GM19452 (cell line): ENCODE results near the gene CGB3.
"Not testable (repeated sequence)": the region's sequence is repeated elsewhere in the genome, so short reads cannot be mapped to it uniquely, and the experiment has no call there.

Experiments
- ATAC-seq: cut with Tn5 transposase; IDR thresholded peaks from one replicate; pipeline ENCODE4 v1.9.1; 2021; ENCODE audit not compliant: unreplicated experiment

The CGB3 gene

GRCh38 chr19:49042666-49043065 lies 18.5 kb upstream of the CGB3 start:
- ATAC-seq, result not testable (repeated sequence)

GRCh38 chr19:49042177-49042576 lies 18.0 kb upstream of the CGB3 start:
- no peak for ATAC-seq

GRCh38 chr19:49039736-49040135 lies 15.6 kb upstream of the CGB3 start:
- not testable (repeated sequence) for ATAC-seq

- not testable (repeated sequence) for ATAC-seq
Measured at GRCh38 chr19:49038557-49039276, 14.6 kb upstream of the CGB3 start.

GRCh38 chr19:49038111-49038510 lies 14.0 kb upstream of the CGB3 start:
- not testable (repeated sequence) for ATAC-seq

GRCh38 chr19:49036815-49037214 lies 12.7 kb upstream of the CGB3 start, which contains the start of gene CGB1:
Gene CGB1 (minus strand): TSS chr19:49036895. CDS start chr19:49036711, 184 bp downstream.
- not testable (repeated sequence) for ATAC-seq

- ATAC-seq, result not testable (repeated sequence)
Measured at GRCh38 chr19:49031642-49032301, 7.6 kb upstream of the CGB3 start, which contains the start of gene CGB2. Gene CGB2 (plus strand): TSS chr19:49031890. CDS start chr19:49032096, 206 bp downstream.

- not testable (repeated sequence) for ATAC-seq
Measured at GRCh38 chr19:49030323-49030722, 6.2 kb upstream of the CGB3 start.

GRCh38 chr19:49029749-49030148 lies 5.6 kb upstream of the CGB3 start:
- not testable (repeated sequence) for ATAC-seq

GRCh38 chr19:49028686-49029085 lies 4.6 kb upstream of the CGB3 start:
- ATAC-seq, result not testable (repeated sequence)

- not testable (repeated sequence) for ATAC-seq
Measured at GRCh38 chr19:49025599-49025998, 1.5 kb upstream of the CGB3 start.

- not testable (repeated sequence) for ATAC-seq
Measured at GRCh38 chr19:49025088-49025487, 955 bp upstream of the CGB3 start.

- ATAC-seq, result no peak
Measured at GRCh38 chr19:49022116-49022515, 2.0 kb downstream of the CGB3 start.

GRCh38 chr19:49020931-49021895 lies 2.9 kb downstream of the CGB3 start:
- no peak for ATAC-seq

GRCh38 chr19:49020342-49020741 lies 3.8 kb downstream of the CGB3 start:
- no peak for ATAC-seq

GRCh38 chr19:49019242-49019932 lies 4.7 kb downstream of the CGB3 start:
- no peak for ATAC-seq

- not testable (repeated sequence) for ATAC-seq
Measured at GRCh38 chr19:49018388-49019241, 5.5 kb downstream of the CGB3 start.

GRCh38 chr19:49017666-49018351 lies 6.3 kb downstream of the CGB3 start:
- no peak for ATAC-seq
